Measurements from ENCODE around the gene GATB.

DNA sequence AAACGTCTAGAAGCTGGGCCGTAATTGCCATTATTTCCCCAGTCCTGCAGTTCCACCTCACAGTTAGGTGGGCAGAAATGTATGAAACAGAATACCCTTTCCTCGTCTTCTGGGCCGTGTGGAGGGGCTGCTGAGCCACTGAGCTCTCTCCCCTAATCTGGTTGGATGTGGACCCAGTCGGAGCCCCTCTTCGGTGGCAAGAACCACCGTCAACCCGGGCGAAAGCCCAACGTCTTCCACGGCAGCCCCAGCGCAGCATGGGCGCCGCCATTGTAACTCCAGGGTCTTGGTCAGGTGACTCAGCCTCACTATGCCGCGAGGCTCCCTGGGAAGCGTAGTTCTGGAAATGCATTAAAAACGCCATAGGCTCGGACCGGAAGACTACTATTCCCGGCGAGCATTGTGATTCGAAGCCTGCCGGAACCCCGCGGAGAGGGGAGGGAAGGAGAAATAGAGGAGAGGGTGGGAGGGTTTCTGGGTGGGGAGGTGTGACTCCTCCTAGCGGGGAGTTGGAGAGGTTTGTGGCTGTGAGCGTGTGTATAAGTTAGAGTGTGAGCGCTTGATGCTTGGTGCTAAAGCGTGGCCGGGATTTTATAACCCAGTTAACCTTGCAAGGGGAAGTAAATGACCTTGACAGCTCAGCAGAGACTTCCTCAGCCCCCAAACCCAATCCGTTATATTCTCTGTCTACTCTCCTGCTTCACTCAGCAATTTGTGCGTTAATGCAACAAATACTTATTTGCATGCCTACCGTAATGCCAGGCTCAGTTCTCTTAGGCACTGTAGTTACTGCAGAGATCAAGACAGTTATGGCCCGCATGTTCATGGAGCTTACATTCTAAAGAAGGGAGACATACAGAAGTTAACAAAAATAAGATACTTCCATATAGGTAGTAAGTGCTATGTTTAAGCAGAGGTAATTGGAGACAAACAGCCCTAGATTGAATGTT lies at the start of gene GATB:
- TF ChIP-seq ESRRG (CRISPR knock-in tag; IDR thresholded peaks at IDR 0.05) (no peak), ZFP3 (CRISPR knock-in tag; IDR thresholded peaks at IDR 0.05) (peak; percentile 27; the same call in 1 of the 2 replicates), ZNF565 (CRISPR knock-in tag; conservative IDR thresholded peaks at IDR 0.05; ENCODE audit: low read depth) (no peak), ZFP30 (CRISPR knock-in tag; IDR thresholded peaks at IDR 0.05) (no peak), TCF4 (CRISPR knock-in tag; IDR thresholded peaks at IDR 0.05; ENCODE audit: borderline replicate concordance) (no peak), SNAI2 (CRISPR knock-in tag; IDR thresholded peaks at IDR 0.05) (no peak), BACH2 (CRISPR knock-in tag; IDR thresholded peaks at IDR 0.05; ENCODE audit: borderline replicate concordance) (no peak), ZNF70 (CRISPR knock-in tag; IDR thresholded peaks at IDR 0.05) (no peak), ISL1 (CRISPR knock-in tag; IDR thresholded peaks at IDR 0.05) (0 out of 2 replicates have a peak, but pooled peaks have one; percentile 9)
- TF ChIP-seq, protein P1, sequence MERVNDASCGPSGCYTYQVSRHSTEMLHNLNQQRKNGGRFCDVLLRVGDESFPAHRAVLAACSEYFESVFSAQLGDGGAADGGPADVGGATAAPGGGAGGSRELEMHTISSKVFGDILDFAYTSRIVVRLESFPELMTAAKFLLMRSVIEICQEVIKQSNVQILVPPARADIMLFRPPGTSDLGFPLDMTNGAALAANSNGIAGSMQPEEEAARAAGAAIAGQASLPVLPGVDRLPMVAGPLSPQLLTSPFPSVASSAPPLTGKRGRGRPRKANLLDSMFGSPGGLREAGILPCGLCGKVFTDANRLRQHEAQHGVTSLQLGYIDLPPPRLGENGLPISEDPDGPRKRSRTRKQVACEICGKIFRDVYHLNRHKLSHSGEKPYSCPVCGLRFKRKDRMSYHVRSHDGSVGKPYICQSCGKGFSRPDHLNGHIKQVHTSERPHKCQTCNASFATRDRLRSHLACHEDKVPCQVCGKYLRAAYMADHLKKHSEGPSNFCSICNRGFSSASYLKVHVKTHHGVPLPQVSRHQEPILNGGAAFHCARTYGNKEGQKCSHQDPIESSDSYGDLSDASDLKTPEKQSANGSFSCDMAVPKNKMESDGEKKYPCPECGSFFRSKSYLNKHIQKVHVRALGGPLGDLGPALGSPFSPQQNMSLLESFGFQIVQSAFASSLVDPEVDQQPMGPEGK (CRISPR knock-in tag; IDR thresholded peaks at IDR 0.05; ENCODE audit: borderline replicate concordance) = no peak
- TF ChIP-seq, protein P2, sequence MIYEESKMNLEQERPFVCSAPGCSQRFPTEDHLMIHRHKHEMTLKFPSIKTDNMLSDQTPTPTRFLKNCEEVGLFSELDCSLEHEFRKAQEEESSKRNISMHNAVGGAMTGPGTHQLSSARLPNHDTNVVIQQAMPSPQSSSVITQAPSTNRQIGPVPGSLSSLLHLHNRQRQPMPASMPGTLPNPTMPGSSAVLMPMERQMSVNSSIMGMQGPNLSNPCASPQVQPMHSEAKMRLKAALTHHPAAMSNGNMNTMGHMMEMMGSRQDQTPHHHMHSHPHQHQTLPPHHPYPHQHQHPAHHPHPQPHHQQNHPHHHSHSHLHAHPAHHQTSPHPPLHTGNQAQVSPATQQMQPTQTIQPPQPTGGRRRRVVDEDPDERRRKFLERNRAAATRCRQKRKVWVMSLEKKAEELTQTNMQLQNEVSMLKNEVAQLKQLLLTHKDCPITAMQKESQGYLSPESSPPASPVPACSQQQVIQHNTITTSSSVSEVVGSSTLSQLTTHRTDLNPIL (CRISPR knock-in tag; IDR thresholded peaks at IDR 0.05; ENCODE audit: low read depth) = no peak
- TF ChIP-seq, protein P3, sequence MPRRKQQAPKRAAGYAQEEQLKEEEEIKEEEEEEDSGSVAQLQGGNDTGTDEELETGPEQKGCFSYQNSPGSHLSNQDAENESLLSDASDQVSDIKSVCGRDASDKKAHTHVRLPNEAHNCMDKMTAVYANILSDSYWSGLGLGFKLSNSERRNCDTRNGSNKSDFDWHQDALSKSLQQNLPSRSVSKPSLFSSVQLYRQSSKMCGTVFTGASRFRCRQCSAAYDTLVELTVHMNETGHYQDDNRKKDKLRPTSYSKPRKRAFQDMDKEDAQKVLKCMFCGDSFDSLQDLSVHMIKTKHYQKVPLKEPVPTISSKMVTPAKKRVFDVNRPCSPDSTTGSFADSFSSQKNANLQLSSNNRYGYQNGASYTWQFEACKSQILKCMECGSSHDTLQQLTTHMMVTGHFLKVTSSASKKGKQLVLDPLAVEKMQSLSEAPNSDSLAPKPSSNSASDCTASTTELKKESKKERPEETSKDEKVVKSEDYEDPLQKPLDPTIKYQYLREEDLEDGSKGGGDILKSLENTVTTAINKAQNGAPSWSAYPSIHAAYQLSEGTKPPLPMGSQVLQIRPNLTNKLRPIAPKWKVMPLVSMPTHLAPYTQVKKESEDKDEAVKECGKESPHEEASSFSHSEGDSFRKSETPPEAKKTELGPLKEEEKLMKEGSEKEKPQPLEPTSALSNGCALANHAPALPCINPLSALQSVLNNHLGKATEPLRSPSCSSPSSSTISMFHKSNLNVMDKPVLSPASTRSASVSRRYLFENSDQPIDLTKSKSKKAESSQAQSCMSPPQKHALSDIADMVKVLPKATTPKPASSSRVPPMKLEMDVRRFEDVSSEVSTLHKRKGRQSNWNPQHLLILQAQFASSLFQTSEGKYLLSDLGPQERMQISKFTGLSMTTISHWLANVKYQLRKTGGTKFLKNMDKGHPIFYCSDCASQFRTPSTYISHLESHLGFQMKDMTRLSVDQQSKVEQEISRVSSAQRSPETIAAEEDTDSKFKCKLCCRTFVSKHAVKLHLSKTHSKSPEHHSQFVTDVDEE (CRISPR knock-in tag; IDR thresholded peaks at IDR 0.05) = 0 out of 2 replicates have a peak, but pooled peaks have one; percentile 70
